Activated B cell treated with CpG ODN at 0.5 μM for 24 hours (primary cell): Measurements from ENCODE around the gene SLC7A4. TPM values are rescaled to one million over a fixed set of nuclear protein-coding genes. Genes with fewer than 3 reads are reported as not detected.

Experiments used
- ATAC-seq: fragments of 200-7000 bp; cut with Tn5 transposase; one replicate; pipeline ENCODE4 v1.10.0; 2021; ENCODE audit warnings: low read depth, mild to moderate bottlenecking, moderate library complexity
- CTCF ChIA-PET: fragments of 350-600 bp; sonication (Branson Sonifier 250); formaldehyde crosslinking; loops from one replicate; lab custom pipeline; 2021; ENCODE audit warnings: antibody characterized with exemption; lab: Charles Lee
- POLR2A ChIA-PET: fragments of 350-600 bp; sonication (Branson Sonifier 250); formaldehyde crosslinking; loops from one replicate; lab custom pipeline; 2021; ENCODE audit warnings: antibody characterized with exemption; lab: Charles Lee
- DNase-seq: peaks from one replicate; pipeline ENCODE4 v3.0.0; 2022
- H3K27ac Mint-ChIP-seq: one replicate; pipeline ENCODE4 v1.8.0; 2020; ENCODE audit warnings: mixed read lengths
- H3K27me3 Mint-ChIP-seq: one replicate; pipeline ENCODE4 v1.8.0; 2021; ENCODE audit warnings: mixed read lengths
- H3K36me3 Mint-ChIP-seq: one replicate; pipeline ENCODE4 v1.8.0; 2021; ENCODE audit warnings: low read depth, mixed read lengths
- H3K4me1 Mint-ChIP-seq: one replicate; pipeline ENCODE4 v1.8.0; 2021; ENCODE audit warnings: mixed read lengths
- H3K4me3 Mint-ChIP-seq: one replicate; pipeline ENCODE4 v1.8.0; 2020; ENCODE audit warnings: mild to moderate bottlenecking, mixed read lengths
- H3K9me3 Mint-ChIP-seq: one replicate; pipeline ENCODE4 v1.8.0; 2020; ENCODE audit warnings: mixed read lengths
- intact Hi-C: fragments of 100-400 bp; cut with micrococcal nuclease; formaldehyde crosslinking; loops from one replicate; pipeline ENCODE4 v1.15.1; 2024
- total RNA-seq: library from RNA; stranded (reverse); gene quantifications from 2 replicates; pipeline ENCODE4 v1.2.3, GENCODE V29; 2022
- TF ChIP-seq, protein P1 (sequence below): fragments of 200-600 bp; IDR thresholded peaks from one replicate; pipeline ENCODE4 v1.8.0; 2022; ENCODE audit warnings: antibody characterized with exemption, mild to moderate bottlenecking

The SLC7A4 gene
- total RNA-seq, 1 donor from 2014 or later, result not detected

DNA sequence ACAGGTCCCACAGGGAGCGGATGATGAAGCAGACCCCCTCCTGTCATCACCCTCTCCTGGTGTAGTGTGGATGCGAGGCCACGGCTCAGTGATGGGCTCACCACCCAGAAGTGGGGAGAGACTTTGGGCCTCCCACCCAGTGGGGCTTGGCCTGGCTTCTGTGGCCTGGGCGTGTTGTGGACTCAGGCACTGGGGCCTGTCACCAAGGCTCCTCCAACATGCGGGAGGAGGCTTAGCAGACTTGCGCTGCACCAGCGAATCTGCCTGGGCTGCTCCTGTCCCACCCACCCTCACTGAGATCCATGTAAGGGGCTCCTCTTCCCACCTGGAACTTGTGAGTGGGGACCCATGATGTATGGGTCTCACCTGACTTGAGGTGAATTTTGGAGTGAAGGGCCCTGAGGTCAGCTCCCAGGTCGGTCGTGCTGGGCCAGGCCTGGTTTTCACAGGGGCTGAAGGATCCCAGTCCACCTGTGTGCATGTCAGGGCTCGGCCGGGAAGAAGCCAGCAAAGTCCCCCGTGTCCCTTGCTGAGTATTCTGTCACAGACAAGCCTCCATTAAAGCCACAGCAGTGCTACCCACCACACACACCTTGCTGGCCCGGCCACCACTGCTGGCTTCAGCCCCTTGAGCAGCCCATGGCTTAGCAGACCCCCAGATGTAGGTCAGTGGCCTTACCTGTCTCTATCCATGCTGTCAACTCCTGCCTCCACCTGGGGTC is 34.7 kb downstream of the SLC7A4 start:
- ATAC-seq, result no peak
- peaks cover 52% of the 10 kb centered on the region for H3K36me3 Mint-ChIP-seq
- CTCF ChIA-PET, result no interaction called here
- intact Hi-C loops, result no loop called here
- no peaks in the 10 kb centered on the region for H3K27me3 Mint-ChIP-seq
- TF ChIP-seq, protein P1, sequence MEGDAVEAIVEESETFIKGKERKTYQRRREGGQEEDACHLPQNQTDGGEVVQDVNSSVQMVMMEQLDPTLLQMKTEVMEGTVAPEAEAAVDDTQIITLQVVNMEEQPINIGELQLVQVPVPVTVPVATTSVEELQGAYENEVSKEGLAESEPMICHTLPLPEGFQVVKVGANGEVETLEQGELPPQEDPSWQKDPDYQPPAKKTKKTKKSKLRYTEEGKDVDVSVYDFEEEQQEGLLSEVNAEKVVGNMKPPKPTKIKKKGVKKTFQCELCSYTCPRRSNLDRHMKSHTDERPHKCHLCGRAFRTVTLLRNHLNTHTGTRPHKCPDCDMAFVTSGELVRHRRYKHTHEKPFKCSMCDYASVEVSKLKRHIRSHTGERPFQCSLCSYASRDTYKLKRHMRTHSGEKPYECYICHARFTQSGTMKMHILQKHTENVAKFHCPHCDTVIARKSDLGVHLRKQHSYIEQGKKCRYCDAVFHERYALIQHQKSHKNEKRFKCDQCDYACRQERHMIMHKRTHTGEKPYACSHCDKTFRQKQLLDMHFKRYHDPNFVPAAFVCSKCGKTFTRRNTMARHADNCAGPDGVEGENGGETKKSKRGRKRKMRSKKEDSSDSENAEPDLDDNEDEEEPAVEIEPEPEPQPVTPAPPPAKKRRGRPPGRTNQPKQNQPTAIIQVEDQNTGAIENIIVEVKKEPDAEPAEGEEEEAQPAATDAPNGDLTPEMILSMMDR, result no peak
- H3K9me3 Mint-ChIP-seq, result no peaks in the 10 kb centered on the region
- peaks cover 20% of the 10 kb centered on the region for H3K4me1 Mint-ChIP-seq
- H3K27ac Mint-ChIP-seq, result no peak overlapping the region
- POLR2A ChIA-PET, result interaction anchor here (0.6 kb wide), 1 partner anchor 79 kb away, joined by 3 read pairs; no protein-coding TSS in a partner anchor
- no peak overlapping the region for H3K4me3 Mint-ChIP-seq
- DNase-seq, result no peak

DNA sequence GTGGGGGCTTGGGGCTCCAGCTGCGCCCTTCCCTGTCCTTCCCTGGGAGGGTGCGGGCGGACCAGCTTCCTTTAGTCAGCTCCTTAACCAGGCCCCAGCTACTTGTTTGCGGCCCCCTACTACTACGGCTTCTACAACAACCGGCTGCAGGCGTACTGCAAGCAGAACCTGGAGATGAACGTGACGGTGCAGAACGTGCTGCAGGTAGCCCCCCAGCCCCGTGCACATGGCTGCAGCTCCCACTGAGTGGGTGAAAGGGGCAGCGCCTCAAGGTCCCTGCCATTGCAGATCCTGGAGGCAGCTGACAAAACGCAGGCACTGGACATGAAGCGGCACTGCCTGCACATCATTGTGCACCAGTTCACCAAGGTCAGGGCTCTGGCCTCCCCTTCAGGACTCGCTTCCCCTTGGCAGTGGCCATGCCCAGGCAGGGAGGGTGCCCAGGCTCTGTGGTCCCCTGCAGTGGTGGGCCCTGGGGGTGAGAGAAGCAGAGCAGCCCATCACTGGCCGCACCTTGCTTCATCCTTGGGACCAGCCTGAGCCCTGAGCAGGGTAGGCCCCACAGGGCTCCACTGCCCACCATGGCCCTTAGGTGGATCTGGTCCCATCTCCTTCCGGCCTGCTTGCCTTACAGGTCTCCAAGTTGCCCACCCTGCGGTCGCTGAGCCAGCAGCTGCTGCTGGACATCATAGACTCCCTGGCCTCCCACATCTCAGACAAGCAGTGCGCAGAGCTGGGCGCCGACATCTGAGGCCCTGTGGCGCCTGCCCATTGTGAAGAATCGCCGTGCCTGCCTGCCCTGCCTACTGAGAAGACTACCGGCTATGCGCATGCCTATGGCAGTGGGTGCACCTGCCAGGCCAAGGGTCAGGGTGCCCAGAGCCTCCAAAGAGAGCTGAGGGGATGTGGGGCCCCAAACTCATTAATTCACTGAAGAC is 35.5 kb downstream of the SLC7A4 start:
- H3K9me3 Mint-ChIP-seq, result no peaks in the 10 kb centered on the region
- DNase-seq, result no peak
- no peaks in the 10 kb centered on the region for H3K27me3 Mint-ChIP-seq
- intact Hi-C loops, result no loop called here
- H3K27ac Mint-ChIP-seq, result no peak overlapping the region
- ChIA-PET POLR2A (no interaction called here), CTCF (no interaction called here)
- H3K4me1 Mint-ChIP-seq, result peaks cover 18% of the 10 kb centered on the region
- ATAC-seq, result no peak
- TF ChIP-seq, protein P1, result no peak
- H3K4me3 Mint-ChIP-seq, result no peak overlapping the region
- H3K36me3 Mint-ChIP-seq, result peaks cover 57% of the 10 kb centered on the region

DNA sequence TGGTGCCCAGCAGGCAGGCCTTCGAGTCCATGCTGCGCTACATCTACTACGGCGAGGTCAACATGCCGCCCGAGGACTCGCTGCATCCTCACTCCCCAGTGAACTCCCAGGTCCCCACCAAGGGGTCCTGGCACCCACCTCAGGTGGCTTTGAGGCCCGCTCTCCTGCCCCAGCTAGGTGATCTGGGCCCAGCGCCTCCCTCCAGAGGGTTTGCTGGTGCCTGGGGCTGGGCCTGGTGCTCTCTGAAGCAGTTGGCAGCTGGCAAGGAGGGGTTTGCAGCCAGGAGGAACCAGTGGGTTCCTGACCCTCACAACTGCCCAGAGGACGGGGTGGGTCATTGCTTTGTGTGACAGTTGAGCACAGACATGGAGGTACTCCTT is 36.3 kb downstream of the SLC7A4 start:
- DNase-seq, result no peak
- intact Hi-C loops, result no loop called here
- Mint-ChIP-seq H3K4me1 (peaks cover 12% of the 10 kb centered on the region), H3K4me3 (no peak overlapping the region), H3K9me3 (no peaks in the 10 kb centered on the region), H3K27me3 (no peaks in the 10 kb centered on the region), H3K27ac (no peak overlapping the region), H3K36me3 (peaks cover 58% of the 10 kb centered on the region)
- ChIA-PET CTCF (no interaction called here), POLR2A (no interaction called here)
- ATAC-seq, result no peak
- TF ChIP-seq, protein P1, result no peak

DNA sequence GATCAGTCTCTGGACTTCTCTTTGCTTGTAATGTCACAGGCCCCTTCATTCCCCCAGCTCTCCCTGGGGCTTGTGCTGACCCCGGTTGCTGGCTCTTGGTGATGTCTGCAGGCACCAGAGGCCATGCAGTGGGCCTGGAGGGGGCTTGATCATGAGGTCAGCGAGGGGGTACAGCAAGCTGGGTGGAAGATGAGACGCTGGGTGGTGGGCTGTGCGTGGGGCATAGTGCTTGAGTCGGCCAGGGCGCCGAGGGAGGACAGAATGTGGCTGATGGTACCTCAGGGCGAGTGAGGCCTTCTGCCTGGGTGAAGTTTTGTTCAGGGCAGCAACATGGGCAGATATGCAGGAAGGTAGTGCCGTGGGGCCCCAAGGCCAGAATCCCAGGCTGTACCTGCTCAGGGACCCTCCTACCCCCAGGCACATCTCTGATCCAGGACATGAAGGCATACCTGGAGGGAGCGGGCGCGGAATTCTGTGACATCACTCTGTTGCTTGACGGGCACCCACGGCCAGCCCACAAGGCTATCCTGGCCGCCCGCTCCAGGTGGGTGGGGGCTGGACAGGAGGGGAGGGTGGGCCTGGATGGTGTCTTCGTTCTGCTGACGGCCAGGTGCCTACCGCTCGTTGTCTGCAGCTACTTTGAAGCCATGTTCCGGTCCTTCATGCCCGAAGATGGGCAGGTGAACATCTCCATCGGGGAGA is 36.9 kb downstream of the SLC7A4 start:
- intact Hi-C loops, result no loop called here
- DNase-seq (no peak), ATAC-seq (no peak)
- ChIA-PET POLR2A (no interaction called here), CTCF (no interaction called here)
- Mint-ChIP-seq H3K4me1 (peaks cover 6% of the 10 kb centered on the region), H3K4me3 (no peak overlapping the region), H3K9me3 (no peaks in the 10 kb centered on the region), H3K27ac (no peak overlapping the region), H3K27me3 (no peaks in the 10 kb centered on the region), H3K36me3 (peaks cover 62% of the 10 kb centered on the region)
- TF ChIP-seq, protein P1, result no peak

DNA sequence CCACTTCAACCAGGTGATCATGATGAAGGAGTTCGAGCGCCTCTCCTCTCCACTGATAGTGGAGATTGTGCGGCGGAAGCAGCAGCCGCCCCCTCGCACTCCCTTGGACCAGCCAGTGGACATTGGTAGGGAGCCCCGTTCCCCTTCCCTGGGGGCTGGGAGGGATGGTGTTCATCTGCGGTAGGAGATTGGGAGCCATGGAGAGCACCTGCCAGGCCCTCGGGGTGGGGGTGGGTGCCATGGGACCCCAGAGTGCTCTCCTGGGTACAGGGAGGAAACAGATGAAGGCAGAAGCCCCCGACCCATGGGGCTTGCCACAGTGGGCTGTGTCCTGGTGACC is 37.5 kb downstream of the SLC7A4 start:
- Mint-ChIP-seq H3K27me3 (no peaks in the 10 kb centered on the region), H3K4me3 (no peak overlapping the region), H3K4me1 (peaks cover under 1% of the 10 kb centered on the region), H3K27ac (no peak overlapping the region), H3K36me3 (peaks cover 61% of the 10 kb centered on the region), H3K9me3 (no peaks in the 10 kb centered on the region)
- no peak for ATAC-seq
- intact Hi-C loops, result no loop called here
- DNase-seq, result no peak
- POLR2A ChIA-PET, result no interaction called here
- CTCF ChIA-PET, result no interaction called here
- TF ChIP-seq, protein P1, result no peak
